ENCODE measurements around the gene ATAD3C. TPM values are rescaled to one million over a fixed set of nuclear protein-coding genes. Genes with fewer than 3 reads are reported as not detected.

The ATAD3C gene
- total and polyA plus RNA-seq, 2 donors (not counting 1 experiment from before 2014, with no cell fraction given): 0.17 TPM; not detected in 1

DNA sequence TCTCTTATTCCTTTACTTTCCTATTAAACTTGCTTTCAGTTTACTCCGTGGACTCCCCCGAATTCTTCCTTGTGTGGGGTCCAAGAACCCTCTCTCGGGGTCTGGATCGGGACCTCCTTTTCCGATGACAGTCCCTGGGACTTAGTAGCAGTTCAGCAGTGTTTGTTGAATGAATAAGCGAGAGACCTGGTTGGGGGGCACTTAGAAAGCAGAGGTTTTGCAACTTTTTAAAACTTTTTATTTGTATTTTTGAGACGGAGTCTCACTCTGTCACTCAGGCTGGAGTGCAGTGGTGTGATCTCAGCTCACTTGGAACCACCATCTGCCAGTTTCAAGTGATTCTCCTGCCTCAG, 26.3 kb upstream of the ATAD3C start:
- no peak overlapping the region for H3K9ac ChIP-seq (ENCODE audit: insufficient read depth, low read length)
- H3K79me2 ChIP-seq (ENCODE audit: control insufficient read depth, insufficient read depth, low read length): no peaks in the 10 kb centered on the region
- TF ChIP-seq, protein P1, sequence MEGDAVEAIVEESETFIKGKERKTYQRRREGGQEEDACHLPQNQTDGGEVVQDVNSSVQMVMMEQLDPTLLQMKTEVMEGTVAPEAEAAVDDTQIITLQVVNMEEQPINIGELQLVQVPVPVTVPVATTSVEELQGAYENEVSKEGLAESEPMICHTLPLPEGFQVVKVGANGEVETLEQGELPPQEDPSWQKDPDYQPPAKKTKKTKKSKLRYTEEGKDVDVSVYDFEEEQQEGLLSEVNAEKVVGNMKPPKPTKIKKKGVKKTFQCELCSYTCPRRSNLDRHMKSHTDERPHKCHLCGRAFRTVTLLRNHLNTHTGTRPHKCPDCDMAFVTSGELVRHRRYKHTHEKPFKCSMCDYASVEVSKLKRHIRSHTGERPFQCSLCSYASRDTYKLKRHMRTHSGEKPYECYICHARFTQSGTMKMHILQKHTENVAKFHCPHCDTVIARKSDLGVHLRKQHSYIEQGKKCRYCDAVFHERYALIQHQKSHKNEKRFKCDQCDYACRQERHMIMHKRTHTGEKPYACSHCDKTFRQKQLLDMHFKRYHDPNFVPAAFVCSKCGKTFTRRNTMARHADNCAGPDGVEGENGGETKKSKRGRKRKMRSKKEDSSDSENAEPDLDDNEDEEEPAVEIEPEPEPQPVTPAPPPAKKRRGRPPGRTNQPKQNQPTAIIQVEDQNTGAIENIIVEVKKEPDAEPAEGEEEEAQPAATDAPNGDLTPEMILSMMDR (conservative IDR thresholded peaks at IDR 0.05 in 1 of 2, IDR thresholded peaks at IDR 0.05 in 1 of 2; ENCODE audit: low read depth in 1 of 2, low read length in 2 of 2): no peak
- TF ChIP-seq EZH2 (IDR thresholded peaks at IDR 0.05; ENCODE audit: low read length, missing control alignments): no peak
- no peaks in the 10 kb centered on the region for H3K36me3 ChIP-seq (ENCODE audit: control insufficient read depth, insufficient read depth, low read length)
- no peak overlapping the region for H2AFZ ChIP-seq (ENCODE audit: low read length)
- H3K27me3 ChIP-seq (ENCODE audit: control insufficient read depth, insufficient read depth, low read length): no peaks in the 10 kb centered on the region
- H3K4me1 ChIP-seq (ENCODE audit: control insufficient read depth, extremely low read depth, insufficient read depth, low read length): peaks cover 4% of the 10 kb centered on the region
- H4K20me1 ChIP-seq (ENCODE audit: control insufficient read depth, extremely low read depth, insufficient read depth, low read length): no peaks in the 10 kb centered on the region
- no peak overlapping the region for H3K4me3 ChIP-seq (replicated peaks in 1 of 4; ENCODE audit: control extremely low read depth in 1 of 4, insufficient read depth in 1 of 4, low read depth in 3 of 4, low read length in 4 of 4)
- no peaks in the 10 kb centered on the region for H3K9me3 ChIP-seq (ENCODE audit: control insufficient read depth, insufficient read depth, low read depth, low read length)
- H3K27ac ChIP-seq (ENCODE audit: insufficient read depth, low read length): no peak overlapping the region
- H3K4me2 ChIP-seq (ENCODE audit: extremely low read depth, insufficient read depth, low read length): no peak overlapping the region
- DNase-seq (ENCODE audit: low read depth in 2 of 2): no peak

DNA sequence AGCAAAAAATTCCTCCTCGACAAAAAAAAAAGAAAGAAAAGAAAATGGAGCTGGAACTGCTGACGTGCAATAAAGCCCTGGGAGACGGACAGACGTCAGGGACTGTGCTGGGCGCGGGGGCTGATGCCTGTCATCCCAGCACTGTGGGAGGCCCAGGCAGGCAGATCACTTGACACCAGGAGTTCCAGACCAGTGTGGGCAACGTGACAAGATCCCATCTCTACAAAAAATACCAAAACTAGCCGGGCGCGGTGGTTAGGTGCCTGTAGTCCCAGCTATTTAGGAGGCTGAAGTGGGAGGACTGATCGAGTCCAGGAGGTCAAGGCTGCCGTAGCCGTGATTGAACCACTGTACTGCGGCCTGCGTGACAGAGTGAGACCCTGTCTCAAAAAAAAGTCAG, 24.8 kb upstream of the ATAD3C start:
- Histone ChIP-seq H3K4me2 (ENCODE audit: extremely low read depth, insufficient read depth, low read length) (no peak overlapping the region), H3K27me3 (ENCODE audit: control insufficient read depth, insufficient read depth, low read length) (no peaks in the 10 kb centered on the region), H4K20me1 (ENCODE audit: control insufficient read depth, extremely low read depth, insufficient read depth, low read length) (no peaks in the 10 kb centered on the region), H2AFZ (ENCODE audit: low read length) (no peak overlapping the region), H3K27ac (ENCODE audit: insufficient read depth, low read length) (no peak overlapping the region), H3K4me1 (ENCODE audit: control insufficient read depth, extremely low read depth, insufficient read depth, low read length) (peaks cover 7% of the 10 kb centered on the region), H3K36me3 (ENCODE audit: control insufficient read depth, insufficient read depth, low read length) (no peaks in the 10 kb centered on the region), H3K79me2 (ENCODE audit: control insufficient read depth, insufficient read depth, low read length) (no peaks in the 10 kb centered on the region), H3K9ac (ENCODE audit: insufficient read depth, low read length) (no peak overlapping the region), H3K4me3 (replicated peaks in 1 of 4; ENCODE audit: control extremely low read depth in 1 of 4, insufficient read depth in 1 of 4, low read depth in 3 of 4, low read length in 4 of 4) (no peak overlapping the region), H3K9me3 (ENCODE audit: control insufficient read depth, insufficient read depth, low read depth, low read length) (no peaks in the 10 kb centered on the region)
- TF ChIP-seq EZH2 (IDR thresholded peaks at IDR 0.05; ENCODE audit: low read length, missing control alignments): no peak
- TF ChIP-seq, protein P1 (conservative IDR thresholded peaks at IDR 0.05 in 1 of 2, IDR thresholded peaks at IDR 0.05 in 1 of 2; ENCODE audit: low read depth in 1 of 2, low read length in 2 of 2): no peak
- no peak for DNase-seq (ENCODE audit: low read depth in 2 of 2)

DNA sequence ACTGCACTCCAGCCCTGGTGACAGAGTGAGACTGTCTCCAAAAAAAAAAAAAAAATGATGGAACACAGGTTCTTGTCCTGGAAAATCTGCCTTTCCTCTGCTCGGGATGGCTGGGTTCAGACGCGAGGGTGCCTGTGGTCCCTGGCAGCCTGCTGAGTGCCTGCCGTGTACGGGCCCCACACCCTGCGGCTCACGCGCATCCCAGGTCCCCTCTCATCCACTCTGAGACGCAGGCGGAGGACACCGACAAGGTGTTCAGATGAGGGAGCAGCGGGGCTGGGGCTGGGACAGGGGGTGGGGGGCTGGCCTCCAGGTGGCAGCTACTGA, 24.1 kb upstream of the ATAD3C start:
- Histone ChIP-seq H3K9me3 (ENCODE audit: control insufficient read depth, insufficient read depth, low read depth, low read length) (no peaks in the 10 kb centered on the region), H3K9ac (ENCODE audit: insufficient read depth, low read length) (no peak overlapping the region), H3K27ac (ENCODE audit: insufficient read depth, low read length) (no peak overlapping the region), H3K4me2 (ENCODE audit: extremely low read depth, insufficient read depth, low read length) (no peak overlapping the region), H4K20me1 (ENCODE audit: control insufficient read depth, extremely low read depth, insufficient read depth, low read length) (no peaks in the 10 kb centered on the region), H2AFZ (ENCODE audit: low read length) (no peak overlapping the region), H3K79me2 (ENCODE audit: control insufficient read depth, insufficient read depth, low read length) (no peaks in the 10 kb centered on the region), H3K4me3 (replicated peaks in 1 of 4; ENCODE audit: control extremely low read depth in 1 of 4, insufficient read depth in 1 of 4, low read depth in 3 of 4, low read length in 4 of 4) (no peak overlapping the region), H3K27me3 (ENCODE audit: control insufficient read depth, insufficient read depth, low read length) (no peaks in the 10 kb centered on the region), H3K4me1 (ENCODE audit: control insufficient read depth, extremely low read depth, insufficient read depth, low read length) (peaks cover 10% of the 10 kb centered on the region), H3K36me3 (ENCODE audit: control insufficient read depth, insufficient read depth, low read length) (no peaks in the 10 kb centered on the region)
- no peak for DNase-seq (ENCODE audit: low read depth in 2 of 2)
- TF ChIP-seq, protein P1 (conservative IDR thresholded peaks at IDR 0.05 in 1 of 2, IDR thresholded peaks at IDR 0.05 in 1 of 2; ENCODE audit: low read depth in 1 of 2, low read length in 2 of 2): no peak
- no peak for TF ChIP-seq EZH2 (IDR thresholded peaks at IDR 0.05; ENCODE audit: low read length, missing control alignments)
